Uterus (tissue), 4 donors: ENCODE data around the gene CAPZA1. TPM values are rescaled to one million over a fixed set of nuclear protein-coding genes. Genes with fewer than 3 reads are reported as not detected.

Experiments
- DNase-seq, 2 donors: peaks; one replicate each; pipeline ENCODE4 v3.0.0-alpha.2; 2019 to 2020
- H3K27ac ChIP-seq, 2 donors: fragments of 200-600 bp; sonication (generic); 1 replicate in 1 of 2; 2 replicates in 1 of 2; pipeline ENCODE4 v1.5.1; 2016 to 2018
- H3K27me3 ChIP-seq, 2 donors: fragments of 200-600 bp; sonication (generic); one replicate each; pipeline ENCODE4 v1.5.1; 2018 to 2019; ENCODE audit warnings: control low read depth in 1 of 2
- H3K36me3 ChIP-seq, 2 donors: fragments of 200-600 bp; sonication (generic); one replicate each; pipeline ENCODE4 v1.5.1; 2019; ENCODE audit warnings: control low read depth in 1 of 2
- H3K4me1 ChIP-seq, 2 donors: fragments of 200-600 bp; sonication (generic); one replicate each; pipeline ENCODE4 v1.5.1; 2018 to 2019; ENCODE audit warnings: control low read depth in 1 of 2
- H3K4me3 ChIP-seq, 2 donors: fragments of 200-600 bp; sonication (generic); 1 replicate in 1 of 2; 2 replicates in 1 of 2; pipeline ENCODE4 v1.5.1; 2018 to 2019; ENCODE audit warnings: mild to moderate bottlenecking in 1 of 2
- H3K9me3 ChIP-seq, 2 donors: fragments of 200-600 bp; sonication (generic); one replicate each; pipeline ENCODE4 v1.5.1; 2019; ENCODE audit warnings: control low read depth in 1 of 2
- CTCF ChIP-seq, 4 experiments: fragments of 200-600 bp in 2 of 4; fragments of 450-650 bp in 2 of 4; sonication (generic) in 2 of 4; IDR thresholded peaks; one replicate each; pipeline ENCODE4 v1.5.1; 2016 to 2019; ENCODE audit warnings: antibody characterized with exemption in 4 of 4, mild to moderate bottlenecking in 2 of 4, moderate library complexity in 1 of 4
- POLR2A ChIP-seq, 2 donors: fragments of 450-650 bp; IDR thresholded peaks; one replicate each; pipeline ENCODE4 v1.6.1; 2016; ENCODE audit warnings: antibody characterized with exemption in 2 of 2, mild to moderate bottlenecking in 1 of 2, moderate library complexity in 1 of 2
- intact Hi-C: fragments of 100-400 bp; cut with DNase I; formaldehyde crosslinking; loops from one replicate; pipeline ENCODE4 v1.15.1; 2023; ENCODE audit warnings: low total_unique reads
- total RNA-seq, 4 donors: library from RNA; depleted of rRNA in 3 of 4; stranded (reverse); fragments of >200 nt in 3 of 4; gene quantifications; one replicate each; pipeline versions ENCODE4 v1.1.0 to v1.2.4, GENCODE V29; 2014 to 2023
- donor health status: DM: yes; HTN: yes; CAD: no.

The CAPZA1 gene
- total RNA-seq, 4 donors from 2014 or later, result 60.6 to 503 (median 151) TPM

DNA sequence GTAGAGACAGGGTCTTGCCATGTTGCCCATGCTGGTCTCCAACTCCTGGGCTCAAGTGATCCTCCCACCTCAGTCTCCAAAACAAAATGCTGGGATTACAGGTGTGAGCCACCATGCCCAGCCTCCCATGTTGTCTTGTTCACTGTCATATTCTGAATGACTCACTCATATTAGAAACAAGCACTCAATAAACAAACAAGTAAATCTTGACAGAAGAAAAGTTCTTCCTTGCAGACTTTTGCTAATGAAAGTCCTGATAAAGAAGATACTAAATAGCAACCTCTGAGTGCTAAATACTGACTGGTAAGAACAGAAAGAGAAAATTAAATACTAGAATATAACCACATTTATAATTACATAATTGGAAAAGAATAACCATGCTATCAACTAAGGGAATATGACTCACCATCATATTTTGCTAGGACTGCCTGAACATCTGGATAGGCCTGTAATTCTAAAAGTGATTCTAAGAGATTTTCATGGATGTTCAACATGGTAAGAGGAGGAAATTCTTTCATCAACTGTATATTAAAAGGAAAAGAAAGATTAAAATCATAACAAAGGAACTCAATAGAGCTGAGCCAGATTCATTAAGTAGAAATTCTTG, 37.9 kb upstream of the CAPZA1 start:
- no peaks in the 10 kb centered on the region for H3K9me3 ChIP-seq
- no peaks in the 10 kb centered on the region for H3K36me3 ChIP-seq
- H3K4me3 ChIP-seq, result no peak overlapping the region
- intact Hi-C loops, result no loop called here
- TF ChIP-seq CTCF (IDR thresholded peaks at IDR 0.05) (no peak), POLR2A (IDR thresholded peaks at IDR 0.05) (no peak)
- no peak overlapping the region for H3K27ac ChIP-seq
- H3K4me1 ChIP-seq, result no peaks in the 10 kb centered on the region
- H3K27me3 ChIP-seq, result no peaks in the 10 kb centered on the region
- no peak for DNase-seq

GRCh38 chr1:112583366-112583765, 36.3 kb upstream of the CAPZA1 start:
- TF ChIP-seq POLR2A (IDR thresholded peaks at IDR 0.05), result no peak
- TF ChIP-seq CTCF (IDR thresholded peaks at IDR 0.05), result no peak
- Histone ChIP-seq H3K9me3 (no peaks in the 10 kb centered on the region), H3K27me3 (no peaks in the 10 kb centered on the region), H3K4me3 (no peak overlapping the region), H3K36me3 (no peaks in the 10 kb centered on the region), H3K27ac (no peak overlapping the region), H3K4me1 (no peaks in the 10 kb centered on the region)
- DNase-seq, result no peak
- intact Hi-C loops, result no loop called here

DNA sequence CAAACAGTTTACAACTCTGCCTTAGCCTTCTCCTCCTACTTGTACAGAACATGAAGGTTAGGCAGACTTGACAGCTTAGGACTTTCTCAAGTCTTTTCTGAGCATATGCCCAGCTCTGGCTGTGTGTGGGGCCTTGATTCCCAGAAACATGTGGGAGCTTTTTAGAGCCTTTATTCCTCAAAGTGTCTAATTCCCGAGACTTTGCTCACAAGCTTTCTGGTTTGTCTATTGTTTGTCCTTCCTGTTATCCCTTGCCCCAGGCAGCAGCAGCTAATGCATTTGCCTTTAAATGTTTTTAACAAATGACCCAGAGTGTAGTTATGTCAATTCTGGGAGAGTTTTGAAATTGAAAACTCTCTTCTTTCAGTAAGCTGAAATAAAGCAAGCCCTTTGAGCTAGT, 29.9 kb upstream of the CAPZA1 start:
- Histone ChIP-seq H3K9me3 (no peaks in the 10 kb centered on the region), H3K4me3 (no peak overlapping the region), H3K27me3 (no peaks in the 10 kb centered on the region), H3K27ac (no peak overlapping the region), H3K36me3 (no peaks in the 10 kb centered on the region), H3K4me1 (no peaks in the 10 kb centered on the region)
- no peak for TF ChIP-seq POLR2A (IDR thresholded peaks at IDR 0.05)
- TF ChIP-seq CTCF (IDR thresholded peaks at IDR 0.05), result no peak
- intact Hi-C loops, result no loop called here
- DNase-seq, result no peak

- TF ChIP-seq CTCF (IDR thresholded peaks at IDR 0.05) (no peak), POLR2A (IDR thresholded peaks at IDR 0.05) (no peak)
- Histone ChIP-seq H3K4me3 (no peak overlapping the region), H3K4me1 (no peaks in the 10 kb centered on the region), H3K9me3 (no peaks in the 10 kb centered on the region), H3K27ac (no peak overlapping the region), H3K36me3 (no peaks in the 10 kb centered on the region), H3K27me3 (no peaks in the 10 kb centered on the region)
- no peak for DNase-seq
- intact Hi-C loops, result no loop called here
These were observed 25.3 kb upstream of the CAPZA1 start for GRCh38 chr1:112594208-112594876.

- no peak overlapping the region for H3K4me3 ChIP-seq
- TF ChIP-seq CTCF (IDR thresholded peaks at IDR 0.05) (no peak), POLR2A (IDR thresholded peaks at IDR 0.05) (no peak)
- DNase-seq, result no peak
- intact Hi-C loops, result no loop called here
- no peak overlapping the region for H3K27ac ChIP-seq
- H3K27me3 ChIP-seq, result no peaks in the 10 kb centered on the region
- H3K36me3 ChIP-seq, result no peaks in the 10 kb centered on the region
- no peaks in the 10 kb centered on the region for H3K9me3 ChIP-seq
- H3K4me1 ChIP-seq, result no peaks in the 10 kb centered on the region
These were observed 20.2 kb upstream of the CAPZA1 start for GRCh38 chr1:112599477-112599876.
